ENCODE measurements around the gene ZKSCAN5.
"Not testable (repeated sequence)": the region's sequence is repeated elsewhere in the genome, so short reads cannot be mapped to it uniquely, and the experiment has no call there.

The ZKSCAN5 gene

GRCh38 chr7:99541212-99541611, 36.8 kb downstream of the ZKSCAN5 start:
- no peak overlapping the region for H2AFZ ChIP-seq (ENCODE audit: low read length)
- H3F3A ChIP-seq (ENCODE audit: insufficient read depth, low read length) = no peaks in the 10 kb centered on the region
- no peak overlapping the region for H3K4me2 ChIP-seq (ENCODE audit: low read length)
- no peaks in the 10 kb centered on the region for H3K27me3 ChIP-seq (ENCODE audit: insufficient read depth, low read length)
- TF ChIP-seq CTCF (IDR thresholded peaks at IDR 0.05; ENCODE audit: low read length) (no peak), EZH2 (IDR thresholded peaks at IDR 0.05; ENCODE audit: borderline replicate concordance, low read length) (no peak)
- no peaks in the 10 kb centered on the region for H3K79me2 ChIP-seq (ENCODE audit: insufficient read depth, low read length)
- H3K9me2 ChIP-seq (ENCODE audit: low read depth, low read length) = no peaks in the 10 kb centered on the region
- H3K27ac ChIP-seq (ENCODE audit: low read depth, low read length, poor library complexity, severe bottlenecking) = no peak overlapping the region
- peaks cover 23% of the 10 kb centered on the region for H3K9me3 ChIP-seq (ENCODE audit: low read length)
- no peaks in the 10 kb centered on the region for H4K20me1 ChIP-seq (ENCODE audit: insufficient read depth, low read length)
- H3K4me3 ChIP-seq (ENCODE audit: low read depth, low read length, poor library complexity, severe bottlenecking) = no peak overlapping the region
- no peaks in the 10 kb centered on the region for H3K4me1 ChIP-seq (ENCODE audit: insufficient read depth, low read length, severe bottlenecking)
- no peaks in the 10 kb centered on the region for H3K36me3 ChIP-seq (ENCODE audit: insufficient read depth, low read length)
- no peak overlapping the region for H3K9ac ChIP-seq (ENCODE audit: low read length)

GRCh38 chr7:99543081-99543671, 38.7 kb downstream of the ZKSCAN5 start:
- Histone ChIP-seq H3K27ac (ENCODE audit: low read depth, low read length, poor library complexity, severe bottlenecking) (no peak overlapping the region), H3K4me3 (ENCODE audit: low read depth, low read length, poor library complexity, severe bottlenecking) (no peak overlapping the region), H3K27me3 (ENCODE audit: insufficient read depth, low read length) (no peaks in the 10 kb centered on the region), H4K20me1 (ENCODE audit: insufficient read depth, low read length) (no peaks in the 10 kb centered on the region), H3F3A (ENCODE audit: insufficient read depth, low read length) (peaks cover 4% of the 10 kb centered on the region; the same call in 1 of the 2 replicates), H3K36me3 (ENCODE audit: insufficient read depth, low read length) (peaks cover 12% of the 10 kb centered on the region), H3K4me1 (ENCODE audit: insufficient read depth, low read length, severe bottlenecking) (no peaks in the 10 kb centered on the region), H3K9me3 (ENCODE audit: low read length) (peaks cover 31% of the 10 kb centered on the region), H3K79me2 (ENCODE audit: insufficient read depth, low read length) (no peaks in the 10 kb centered on the region), H3K4me2 (ENCODE audit: low read length) (no peak overlapping the region), H2AFZ (ENCODE audit: low read length) (no peak overlapping the region), H3K9ac (ENCODE audit: low read length) (no peak overlapping the region), H3K9me2 (ENCODE audit: low read depth, low read length) (no peaks in the 10 kb centered on the region)
- TF ChIP-seq EZH2 (IDR thresholded peaks at IDR 0.05; ENCODE audit: borderline replicate concordance, low read length) = no peak
- no peak for TF ChIP-seq CTCF (IDR thresholded peaks at IDR 0.05; ENCODE audit: low read length)

GRCh38 chr7:99543916-99544315, 39.5 kb downstream of the ZKSCAN5 start:
- Histone ChIP-seq H3K27me3 (ENCODE audit: insufficient read depth, low read length) (no peaks in the 10 kb centered on the region), H4K20me1 (ENCODE audit: insufficient read depth, low read length) (no peaks in the 10 kb centered on the region), H3K4me1 (ENCODE audit: insufficient read depth, low read length, severe bottlenecking) (no peaks in the 10 kb centered on the region), H3K27ac (ENCODE audit: low read depth, low read length, poor library complexity, severe bottlenecking) (no peak overlapping the region), H3K4me2 (ENCODE audit: low read length) (no peak overlapping the region), H3K4me3 (ENCODE audit: low read depth, low read length, poor library complexity, severe bottlenecking) (no peak overlapping the region), H2AFZ (ENCODE audit: low read length) (no peak overlapping the region), H3K79me2 (ENCODE audit: insufficient read depth, low read length) (no peaks in the 10 kb centered on the region), H3K9ac (ENCODE audit: low read length) (no peak overlapping the region), H3K9me2 (ENCODE audit: low read depth, low read length) (no peaks in the 10 kb centered on the region), H3K36me3 (ENCODE audit: insufficient read depth, low read length) (peaks cover 16% of the 10 kb centered on the region), H3K9me3 (ENCODE audit: low read length) (peaks cover 32% of the 10 kb centered on the region), H3F3A (ENCODE audit: insufficient read depth, low read length) (peaks cover 4% of the 10 kb centered on the region; the same call in 1 of the 2 replicates)
- TF ChIP-seq CTCF (IDR thresholded peaks at IDR 0.05; ENCODE audit: low read length) (no peak), EZH2 (IDR thresholded peaks at IDR 0.05; ENCODE audit: borderline replicate concordance, low read length) (no peak)

GRCh38 chr7:99545308-99545707, 40.8 kb downstream of the ZKSCAN5 start:
- H3F3A ChIP-seq (ENCODE audit: insufficient read depth, low read length); H3K79me2 ChIP-seq (ENCODE audit: insufficient read depth, low read length); H4K20me1 ChIP-seq (ENCODE audit: insufficient read depth, low read length); H2AFZ ChIP-seq (ENCODE audit: low read length); H3K4me3 ChIP-seq (ENCODE audit: low read depth, low read length, poor library complexity, severe bottlenecking); H3K9ac ChIP-seq (ENCODE audit: low read length); H3K27ac ChIP-seq (ENCODE audit: low read depth, low read length, poor library complexity, severe bottlenecking); H3K4me1 ChIP-seq (ENCODE audit: insufficient read depth, low read length, severe bottlenecking); H3K4me2 ChIP-seq (ENCODE audit: low read length); H3K9me2 ChIP-seq (ENCODE audit: low read depth, low read length); H3K27me3 ChIP-seq (ENCODE audit: insufficient read depth, low read length): not testable (repeated sequence)
- Histone ChIP-seq H3K9me3 (ENCODE audit: low read length) (peaks cover 23% of the 10 kb centered on the region), H3K36me3 (ENCODE audit: insufficient read depth, low read length) (peaks cover 17% of the 10 kb centered on the region)

GRCh38 chr7:99549545-99549944, 45.1 kb downstream of the ZKSCAN5 start:
- H3K4me2 ChIP-seq (ENCODE audit: low read length); H3K9me3 ChIP-seq (ENCODE audit: low read length); H3K27me3 ChIP-seq (ENCODE audit: insufficient read depth, low read length); H2AFZ ChIP-seq (ENCODE audit: low read length); H4K20me1 ChIP-seq (ENCODE audit: insufficient read depth, low read length); H3K79me2 ChIP-seq (ENCODE audit: insufficient read depth, low read length); H3K9me2 ChIP-seq (ENCODE audit: low read depth, low read length); H3K4me3 ChIP-seq (ENCODE audit: low read depth, low read length, poor library complexity, severe bottlenecking); H3K9ac ChIP-seq (ENCODE audit: low read length); H3F3A ChIP-seq (ENCODE audit: insufficient read depth, low read length); H3K27ac ChIP-seq (ENCODE audit: low read depth, low read length, poor library complexity, severe bottlenecking): not testable (repeated sequence)
- Histone ChIP-seq H3K36me3 (ENCODE audit: insufficient read depth, low read length) (peaks cover 31% of the 10 kb centered on the region), H3K4me1 (ENCODE audit: insufficient read depth, low read length, severe bottlenecking) (peaks cover 18% of the 10 kb centered on the region)
